Ishikawa (cell line): Measurements from ENCODE around the gene HS6ST1.

Experiments used
- CEBPB ChIP-seq: IDR thresholded peaks from 2 replicates; pipeline ENCODE4 v1.6.1; 2012
- CREB1 ChIP-seq: IDR thresholded peaks from 2 replicates; pipeline ENCODE4 v1.6.1; 2012; ENCODE audit warnings: low read depth
- EGR1 ChIP-seq: IDR thresholded peaks from 2 replicates; pipeline ENCODE4 v1.6.1; 2012
- EP300 ChIP-seq: IDR thresholded peaks from 2 replicates; pipeline ENCODE4 v1.6.1; 2012; ENCODE audit warnings: borderline replicate concordance
- FOXM1 ChIP-seq: IDR thresholded peaks from 2 replicates; pipeline ENCODE4 v1.6.1; 2012; ENCODE audit warnings: low read depth, borderline replicate concordance
- MAX ChIP-seq: IDR thresholded peaks from 2 replicates; pipeline ENCODE4 v1.6.1; 2012
- NFIC ChIP-seq: IDR thresholded peaks from 2 replicates; pipeline ENCODE4 v1.6.1; 2012
- RAD21 ChIP-seq: IDR thresholded peaks from 2 replicates; pipeline ENCODE4 v1.6.1; 2012; ENCODE audit warnings: low read depth
- REST ChIP-seq: IDR thresholded peaks from 2 replicates; pipeline ENCODE4 v1.6.1; 2012; ENCODE audit warnings: low read depth, mild to moderate bottlenecking
- TAF1 ChIP-seq: IDR thresholded peaks from 2 replicates; pipeline ENCODE4 v1.6.1; 2012; ENCODE audit warnings: low read depth, mild to moderate bottlenecking
- TCF12 ChIP-seq: IDR thresholded peaks from 2 replicates; pipeline ENCODE4 v1.6.1; 2012; ENCODE audit warnings: low read depth
- TEAD4 ChIP-seq: IDR thresholded peaks from 2 replicates; pipeline ENCODE4 v1.6.1; 2012
- USF1 ChIP-seq: IDR thresholded peaks from 2 replicates; pipeline ENCODE4 v1.6.1; 2012
- YY1 ChIP-seq: IDR thresholded peaks from 2 replicates; pipeline ENCODE4 v1.6.1; 2012; ENCODE audit warnings: low read depth
- ZBTB7A ChIP-seq: IDR thresholded peaks from 2 replicates; pipeline ENCODE4 v1.6.1; 2012; ENCODE audit warnings: low read depth

Gene HS6ST1

GRCh38 chr2:128237911-128238697 lies 80.6 kb downstream of the HS6ST1 start:
- no peak for TF ChIP-seq ZBTB7A
- no peak for TF ChIP-seq RAD21
- TF ChIP-seq EP300 = no peak
- TF ChIP-seq MAX = no peak
- TF ChIP-seq TEAD4 = no peak
- no peak for TF ChIP-seq USF1
- no peak for TF ChIP-seq REST
- no peak for TF ChIP-seq NFIC
- TF ChIP-seq FOXM1 = no peak
- TF ChIP-seq TCF12 = no peak
- no peak for TF ChIP-seq YY1
- no peak for TF ChIP-seq CEBPB
- no peak for TF ChIP-seq EGR1
- TF ChIP-seq CREB1 = no peak
- no peak for TF ChIP-seq TAF1

- TF ChIP-seq YY1 (no peak), ZBTB7A (no peak), CEBPB (no peak), RAD21 (no peak), CREB1 (no peak), TCF12 (no peak), EP300 (no peak), REST (no peak), FOXM1 (no peak), NFIC (no peak), TEAD4 (no peak), TAF1 (no peak), USF1 (no peak), MAX (no peak), EGR1 (no peak)
Measured at GRCh38 chr2:128237081-128237534, 81.6 kb downstream of the HS6ST1 start.

- TF ChIP-seq RAD21 (no peak), TAF1 (no peak), EGR1 (no peak), MAX (no peak), EP300 (no peak), CREB1 (no peak), CEBPB (no peak), TCF12 (no peak), ZBTB7A (no peak), YY1 (no peak), TEAD4 (no peak), USF1 (no peak), FOXM1 (no peak), NFIC (no peak), REST (no peak)
Measured at GRCh38 chr2:128236491-128237035, 82.1 kb downstream of the HS6ST1 start.
